BE2C (cell line): ENCODE measurements around the gene HELZ2.

Experiments
- DNase-seq: peaks from one replicate; pipeline ENCODE4 v3.0.0-alpha.2; 2020
- H3K27me3 ChIP-seq: fragments of 250-450 bp; sonication (Bioruptor Pico); 2 replicates; pipeline ENCODE4 v1.5.1; 2020; ENCODE audit warnings: mild to moderate bottlenecking
- H3K36me3 ChIP-seq: fragments of 250-450 bp; sonication (Bioruptor Pico); 2 replicates; pipeline ENCODE4 v1.5.1; 2020; ENCODE audit warnings: mild to moderate bottlenecking
- H3K4me1 ChIP-seq: fragments of 250-450 bp; sonication (Bioruptor Pico); 2 replicates; pipeline ENCODE4 v1.5.1; 2020
- H3K4me3 ChIP-seq: 2 replicates; pipeline ENCODE4 v1.5.1; 2011; ENCODE audit warnings: low read depth, low read length
- H3K9me3 ChIP-seq: fragments of 250-450 bp; sonication (Bioruptor Pico); 2 replicates; pipeline ENCODE4 v1.5.1; 2020
- TF ChIP-seq, protein P1 (sequence below): IDR thresholded peaks from 2 replicates; pipeline ENCODE4 v1.5.1; 2012; ENCODE audit warnings: mild to moderate bottlenecking, low read depth, low read length

Gene HELZ2

DNA sequence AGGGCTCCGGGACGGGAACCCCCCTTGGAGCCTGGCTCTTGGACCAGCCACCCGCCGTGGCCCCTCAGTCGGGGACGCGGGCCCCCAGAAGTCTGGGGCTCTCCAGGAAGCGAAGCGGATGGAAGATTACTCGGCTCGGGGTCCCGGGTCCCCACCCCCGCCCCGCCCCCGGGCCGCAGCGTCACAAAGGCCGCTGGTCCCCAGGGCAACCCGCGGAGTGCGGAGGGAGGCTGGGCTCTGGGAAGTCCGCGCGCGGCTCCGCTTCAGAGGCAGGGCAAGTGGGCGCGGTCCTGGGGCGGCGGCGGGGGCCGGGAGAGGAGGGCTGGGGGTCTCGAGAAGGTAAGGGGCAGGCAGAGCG is 20.1 kb downstream of the HELZ2 start, which contains the start of gene FNDC11:
FNDC11 (plus strand) TSS at position 227 of the 358 bp plus-strand sequence. CDS start 1,505 bp downstream, outside the sequence.
- H3K27me3 ChIP-seq: no peaks in the 10 kb centered on the region
- DNase-seq: peak; percentile 80
- H3K4me3 ChIP-seq: peak within 1 kb of the TSS; percentile 66
- peaks cover 9% of the 10 kb centered on the region; the same call in 1 of the 2 replicates for H3K4me1 ChIP-seq
- TF ChIP-seq, protein P1, sequence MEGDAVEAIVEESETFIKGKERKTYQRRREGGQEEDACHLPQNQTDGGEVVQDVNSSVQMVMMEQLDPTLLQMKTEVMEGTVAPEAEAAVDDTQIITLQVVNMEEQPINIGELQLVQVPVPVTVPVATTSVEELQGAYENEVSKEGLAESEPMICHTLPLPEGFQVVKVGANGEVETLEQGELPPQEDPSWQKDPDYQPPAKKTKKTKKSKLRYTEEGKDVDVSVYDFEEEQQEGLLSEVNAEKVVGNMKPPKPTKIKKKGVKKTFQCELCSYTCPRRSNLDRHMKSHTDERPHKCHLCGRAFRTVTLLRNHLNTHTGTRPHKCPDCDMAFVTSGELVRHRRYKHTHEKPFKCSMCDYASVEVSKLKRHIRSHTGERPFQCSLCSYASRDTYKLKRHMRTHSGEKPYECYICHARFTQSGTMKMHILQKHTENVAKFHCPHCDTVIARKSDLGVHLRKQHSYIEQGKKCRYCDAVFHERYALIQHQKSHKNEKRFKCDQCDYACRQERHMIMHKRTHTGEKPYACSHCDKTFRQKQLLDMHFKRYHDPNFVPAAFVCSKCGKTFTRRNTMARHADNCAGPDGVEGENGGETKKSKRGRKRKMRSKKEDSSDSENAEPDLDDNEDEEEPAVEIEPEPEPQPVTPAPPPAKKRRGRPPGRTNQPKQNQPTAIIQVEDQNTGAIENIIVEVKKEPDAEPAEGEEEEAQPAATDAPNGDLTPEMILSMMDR: no peak
- no peaks in the 10 kb centered on the region for H3K9me3 ChIP-seq
- no peaks in the 10 kb centered on the region for H3K36me3 ChIP-seq

DNA sequence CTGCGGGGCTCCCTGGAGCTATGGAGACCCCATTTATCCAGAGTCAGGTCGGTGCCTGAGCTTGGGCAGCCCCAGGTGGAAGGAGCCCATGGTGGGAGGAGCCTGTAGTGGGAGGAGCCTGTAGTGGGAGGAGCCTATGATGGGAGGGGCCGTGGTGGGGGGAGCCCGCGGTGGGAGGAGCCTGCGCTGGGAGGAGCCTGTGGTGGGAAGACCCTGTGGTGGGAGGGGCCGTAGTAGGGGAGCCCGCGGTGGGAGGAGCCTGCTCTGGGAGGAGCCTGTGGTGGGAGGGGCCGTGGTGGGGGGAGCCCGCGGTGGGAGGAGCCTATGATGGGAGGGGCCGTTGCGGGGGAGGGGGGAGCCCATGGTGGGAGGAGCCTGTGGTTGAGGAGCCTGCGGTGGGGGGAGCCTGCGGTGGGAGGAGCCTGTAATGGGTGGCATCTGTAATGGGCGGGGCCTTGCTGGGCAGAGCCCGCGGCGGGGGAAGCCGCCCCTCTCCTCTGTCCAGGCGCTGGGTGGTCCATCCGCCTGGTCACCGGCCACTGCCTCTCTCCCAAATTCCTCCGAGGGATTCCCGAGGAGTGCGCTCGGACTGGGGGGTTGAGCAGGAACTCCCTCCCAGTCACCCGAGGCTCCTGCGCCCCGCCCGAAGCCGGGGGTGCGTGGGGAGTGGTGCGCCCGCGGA is 20.6 kb downstream of the HELZ2 start:
- Histone ChIP-seq H3K36me3 (no peaks in the 10 kb centered on the region), H3K9me3 (no peaks in the 10 kb centered on the region), H3K27me3 (no peaks in the 10 kb centered on the region), H3K4me3 (peak overlapping the region; percentile 66), H3K4me1 (peaks cover 9% of the 10 kb centered on the region; the same call in 1 of the 2 replicates)
- peak; percentile 95 for DNase-seq
- TF ChIP-seq, protein P1: no peak

DNA sequence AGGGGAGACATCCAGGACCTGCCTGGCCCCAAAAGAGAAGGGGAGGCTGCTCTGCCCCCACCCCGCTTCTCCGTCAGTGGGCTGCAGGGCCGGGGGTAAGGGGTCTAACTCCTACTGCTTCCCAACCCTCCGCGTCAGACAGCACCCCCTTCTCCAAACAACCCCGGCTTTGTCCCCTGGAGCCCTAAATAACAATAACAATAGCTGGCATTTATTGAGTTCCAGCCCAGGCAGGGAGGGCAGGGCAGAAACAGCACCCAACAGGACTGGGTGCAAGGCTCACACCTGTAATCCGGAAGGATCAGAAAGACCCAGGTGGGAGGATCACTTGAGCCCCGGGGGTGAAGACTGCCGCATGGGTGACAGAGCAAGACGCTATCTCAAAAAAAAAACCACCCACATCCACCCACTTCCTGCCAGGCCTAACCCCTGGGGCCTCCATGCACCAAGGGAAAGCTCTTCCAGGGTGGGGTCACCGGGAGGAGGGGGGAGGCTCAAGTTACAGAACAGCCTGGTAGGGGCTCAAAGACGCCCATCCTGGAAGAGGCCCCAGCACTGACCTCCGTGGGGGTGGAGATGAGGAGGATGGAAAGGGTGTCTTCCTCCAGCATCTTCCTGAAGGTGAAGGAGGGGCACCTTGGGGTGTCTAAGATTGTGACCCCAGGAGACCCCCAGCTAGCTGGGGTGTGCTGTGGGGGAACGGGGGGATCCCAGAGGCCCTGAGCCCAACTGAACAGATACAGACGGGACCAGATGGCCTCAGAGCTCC is 21.4 kb downstream of the HELZ2 start:
- H3K36me3 ChIP-seq: no peaks in the 10 kb centered on the region
- no peaks in the 10 kb centered on the region for H3K9me3 ChIP-seq
- DNase-seq: no peak
- H3K27me3 ChIP-seq: no peaks in the 10 kb centered on the region
- TF ChIP-seq, protein P1: no peak
- H3K4me1 ChIP-seq: peaks cover 9% of the 10 kb centered on the region; the same call in 1 of the 2 replicates
- H3K4me3 ChIP-seq: no peak overlapping the region

DNA sequence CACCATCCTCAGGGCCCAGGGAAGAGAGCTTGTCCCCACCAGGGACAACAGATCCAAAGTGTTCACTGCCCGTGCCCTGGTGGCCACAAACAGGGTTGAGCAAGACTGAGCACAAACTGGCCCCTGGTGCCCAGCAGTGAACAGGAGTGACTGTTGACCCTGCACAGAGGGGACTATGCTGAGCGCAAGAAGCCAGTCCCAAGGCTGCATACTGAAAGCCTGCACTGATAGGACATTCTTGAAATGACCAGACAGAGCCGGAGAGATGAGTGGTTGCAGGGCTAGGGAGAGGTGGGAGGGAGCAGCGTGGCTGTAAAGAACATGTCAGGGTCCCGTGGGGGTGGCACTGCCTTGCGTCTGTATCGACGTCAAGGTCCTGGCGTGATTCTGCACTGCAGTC is 23.0 kb downstream of the HELZ2 start:
- H3K4me3 ChIP-seq: no peak overlapping the region
- no peaks in the 10 kb centered on the region for H3K36me3 ChIP-seq
- TF ChIP-seq, protein P1: no peak
- DNase-seq: peak; percentile 60
- H3K9me3 ChIP-seq: no peaks in the 10 kb centered on the region
- H3K4me1 ChIP-seq: peaks cover 9% of the 10 kb centered on the region; the same call in 1 of the 2 replicates
- no peaks in the 10 kb centered on the region for H3K27me3 ChIP-seq

DNA sequence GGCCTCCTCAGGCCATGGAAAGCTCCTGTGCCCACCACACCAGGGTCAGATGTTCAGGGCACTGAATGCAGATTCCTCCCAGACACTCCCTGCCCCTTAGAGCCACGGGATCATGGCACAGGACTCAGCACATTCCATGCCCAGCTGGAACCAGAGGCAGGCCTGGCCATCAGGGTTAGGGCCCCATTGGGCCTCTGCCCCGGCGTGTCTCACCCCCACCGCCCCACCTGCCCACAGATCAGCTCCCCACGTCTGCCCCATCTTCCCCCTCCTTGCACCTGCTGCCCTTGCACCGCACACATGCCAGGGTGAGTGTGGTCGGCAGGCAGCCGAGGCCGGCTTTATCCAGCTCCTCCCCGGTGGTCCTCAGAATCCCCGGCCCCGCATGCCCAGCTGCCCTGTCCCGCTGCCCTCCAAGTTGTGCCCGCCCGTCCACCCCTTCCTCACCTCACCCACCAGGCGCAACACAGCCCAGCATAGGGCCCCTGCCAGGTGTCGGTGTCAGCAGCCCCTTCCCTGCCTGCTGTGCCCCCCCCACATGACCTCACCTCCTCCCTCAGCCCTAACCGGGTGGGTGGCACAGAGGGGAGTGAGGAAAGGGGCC is 24.3 kb downstream of the HELZ2 start:
- no peak for DNase-seq
- H3K27me3 ChIP-seq: no peaks in the 10 kb centered on the region
- peaks cover 9% of the 10 kb centered on the region; the same call in 1 of the 2 replicates for H3K4me1 ChIP-seq
- H3K36me3 ChIP-seq: no peaks in the 10 kb centered on the region
- H3K4me3 ChIP-seq: no peak overlapping the region
- TF ChIP-seq, protein P1: no peak
- H3K9me3 ChIP-seq: no peaks in the 10 kb centered on the region

DNA sequence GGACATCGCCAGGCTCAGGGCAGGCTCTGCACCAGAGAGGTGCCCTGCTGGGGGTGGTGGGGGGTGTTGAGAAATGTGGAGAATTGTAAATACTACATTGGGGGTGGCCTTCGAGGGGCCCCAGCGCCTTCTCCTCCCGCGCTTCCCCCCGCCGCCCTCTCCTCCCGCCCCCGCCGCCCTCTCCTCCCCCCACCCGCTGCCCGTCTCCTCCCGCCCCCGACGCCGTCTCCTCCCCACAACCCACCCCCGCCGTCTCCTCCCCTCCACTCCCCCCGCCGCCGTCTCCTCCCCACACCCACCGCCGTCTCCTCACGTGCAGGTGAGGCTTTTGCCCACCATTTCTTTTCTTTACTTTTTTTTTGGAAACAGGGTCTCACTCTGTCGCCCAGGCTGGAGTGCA is 25.0 kb downstream of the HELZ2 start:
- H3K4me1 ChIP-seq: peaks cover 3% of the 10 kb centered on the region; the same call in 1 of the 2 replicates
- TF ChIP-seq, protein P1: no peak
- H3K27me3 ChIP-seq: no peaks in the 10 kb centered on the region

More for the DNA sequence above, 25.0 kb downstream of the HELZ2 start:
- H3K9me3 ChIP-seq: no peaks in the 10 kb centered on the region
- H3K4me3 ChIP-seq: no peak overlapping the region
- DNase-seq: no peak
- no peaks in the 10 kb centered on the region for H3K36me3 ChIP-seq
